ENCODE results near the gene WDR62.

Gene WDR62

GRCh38 chr19:36142496-36142895 is 87.8 kb downstream of the WDR62 start:
- DNase-seq: no peak

- no peak for DNase-seq
Observed at GRCh38 chr19:36144624-36145023, 89.9 kb downstream of the WDR62 start.

- no peak for DNase-seq
Observed at GRCh38 chr19:36149673-36150406, 95.1 kb downstream of the WDR62 start.

GRCh38 chr19:36150586-36150985 is 95.9 kb downstream of the WDR62 start:
- no peak for DNase-seq

- DNase-seq: no peak
Observed at GRCh38 chr19:36151144-36152018, 96.7 kb downstream of the WDR62 start.

- DNase-seq: no peak
Observed at GRCh38 chr19:36152019-36152351, 97.3 kb downstream of the WDR62 start.

- DNase-seq: no peak
Observed at GRCh38 chr19:36152352-36153091, 97.8 kb downstream of the WDR62 start, which contains the start of gene COX7A1. Gene COX7A1 (minus strand): TSS chr19:36152447. CDS start chr19:36152407, 40 bp downstream.

- DNase-seq: no peak
Observed at GRCh38 chr19:36153126-36153525, 98.4 kb downstream of the WDR62 start.

Measured in hematopoietic multipotent progenitor cell treated with erythropoietin and hydrocortisone succinate and interleukin-3 and kit ligand, for 8 days (in vitro differentiated cells).